GM12878 (cell line): Measurements from ENCODE around the gene ARHGEF11. TPM values are rescaled to one million over a fixed set of nuclear protein-coding genes. Genes with fewer than 3 reads are reported as not detected.

ENCODE experiments used
- ATAC-seq: fragments of 200-7000 bp; cut with Tn5 transposase; 3 replicates; pipeline ENCODE4 v1.9.1; 2020; ENCODE audit warnings: mild to moderate bottlenecking, moderate library complexity
- BruUV-seq: library from RNA; stranded (reverse); fragments of 400-500 nt; replicated peaks from 2 replicates; lab custom pipeline; 2021; lab: Mats Ljungman, UMichigan
- CTCF ChIA-PET: fragments of 300-600 bp; sonication (Branson Sonifier 250); formaldehyde crosslinking; extraction: SDS; loops from one replicate; lab custom pipeline; 2021; ENCODE audit warnings: inconsistent platforms; lab: Yijun Ruan, JAX
- POLR2A ChIA-PET: fragments of 350-600 bp; formaldehyde crosslinking; extraction: SDS; loops from one replicate; lab custom pipeline; 2021; ENCODE audit warnings: inconsistent platforms; lab: Charles Lee
- RAD21 ChIA-PET: fragments of 300-600 bp; sonication (Branson Sonifier 250); formaldehyde crosslinking; loops from one replicate; lab custom pipeline; 2023; ENCODE audit warnings: antibody characterized with exemption; ENCODE audit not compliant: unreplicated experiment; lab: Charles Lee
- SMC1A ChIA-PET: fragments of 300-600 bp; sonication (Branson Sonifier 250); formaldehyde crosslinking; loops from one replicate; lab custom pipeline; 2023; ENCODE audit not compliant: unreplicated experiment, uncharacterized antibody; lab: Charles Lee
- DNase-seq: peaks from one replicate; pipeline ENCODE4 v3.0.0-alpha.2; 2011; ENCODE audit warnings: low read depth, low spot score
- FAIRE-seq: peaks from 3 replicates; lab custom pipeline; 2011; peaks lifted over from hg19 to GRCh38; lab: Jason Lieb, UNC
- H2AFZ ChIP-seq: 2 replicates; pipeline ENCODE4 v1.6.0; 2011; ENCODE audit warnings: low read depth, low read length, control low read depth; ENCODE audit not compliant: control insufficient read depth
- H3K27ac ChIP-seq: 2 replicates; pipeline ENCODE4 v1.5.1; 2011; ENCODE audit warnings: control low read depth; ENCODE audit not compliant: control insufficient read depth, insufficient read depth
- H3K27me3 ChIP-seq, 2 experiments: replicated peaks in 1 of 2; 2 replicates each; pipeline versions ENCODE4 v1.6.0 to v1.6.1; 2011; ENCODE audit warnings: low read length in 1 of 2; ENCODE audit not compliant: control insufficient read depth in 2 of 2, insufficient read depth in 2 of 2
- H3K36me3 ChIP-seq, 2 experiments: 2 replicates each; pipeline ENCODE4 v1.5.1; 2011; ENCODE audit warnings: low read length in 1 of 2; ENCODE audit not compliant: control insufficient read depth in 2 of 2, insufficient read depth in 2 of 2
- H3K4me1 ChIP-seq: 2 replicates; pipeline ENCODE4 v1.6.1; 2011; ENCODE audit warnings: mild to moderate bottlenecking, low read length, moderate library complexity, mixed read lengths; ENCODE audit not compliant: control insufficient read depth, insufficient read depth
- H3K4me2 ChIP-seq: 2 replicates; pipeline ENCODE4 v1.6.0; 2011; ENCODE audit warnings: control low read depth; ENCODE audit not compliant: control insufficient read depth, insufficient read depth
- H3K4me3 ChIP-seq: fragments of 200-600 bp; sonication (generic); 2 replicates; pipeline ENCODE4 v1.5.1; 2016
- H3K79me2 ChIP-seq: 2 replicates; pipeline ENCODE4 v1.6.0; 2011; ENCODE audit warnings: low read length; ENCODE audit not compliant: control insufficient read depth, insufficient read depth
- H3K9ac ChIP-seq: 2 replicates; pipeline ENCODE4 v1.8.0; 2011; ENCODE audit warnings: low read length, control low read depth, mixed read lengths; ENCODE audit not compliant: control insufficient read depth, insufficient read depth
- H3K9me3 ChIP-seq: replicated peaks from 3 replicates; pipeline ENCODE4 v1.5.1; 2011; ENCODE audit warnings: mild to moderate bottlenecking, low read length; ENCODE audit not compliant: control insufficient read depth, insufficient read depth
- H4K20me1 ChIP-seq: 2 replicates; pipeline ENCODE4 v1.6.0; 2011; ENCODE audit not compliant: control insufficient read depth, insufficient read depth
- ELK1 ChIP-seq: IDR thresholded peaks from 2 replicates; pipeline ENCODE4 v1.6.1; 2012; ENCODE audit warnings: low read depth, low read length, improper control_type of control experiment
- EP300 ChIP-seq, 2 experiments: fragments of 150-350 bp in 1 of 2; IDR thresholded peaks; 2 replicates each; pipeline ENCODE4 v1.6.1; 2011 to 2012; ENCODE audit warnings: low read depth in 2 of 2, low read length in 2 of 2, borderline replicate concordance in 1 of 2, improper control_type of control experiment in 1 of 2, inconsistent platforms in 1 of 2; ENCODE audit not compliant: control insufficient read depth in 1 of 2
- JUND ChIP-seq: IDR thresholded peaks from 2 replicates; pipeline ENCODE4 v1.6.1; 2012; ENCODE audit warnings: low read depth, mild to moderate bottlenecking, low read length, improper control_type of control experiment, moderate library complexity
- NFIC ChIP-seq: IDR thresholded peaks from 2 replicates; pipeline ENCODE4 v1.6.1; 2012; ENCODE audit warnings: low read depth, mild to moderate bottlenecking, inconsistent platforms, low read length, moderate library complexity
- STAT1 ChIP-seq: fragments of 450-650 bp; conservative IDR thresholded peaks from 2 replicates; pipeline ENCODE4 v1.6.1; 2014; ENCODE audit warnings: antibody characterized with exemption, mild to moderate bottlenecking
- ZBTB11 ChIP-seq: fragments of 450-650 bp; formaldehyde crosslinking; IDR thresholded peaks from 2 replicates; pipeline ENCODE4 v1.5.0; 2022; ENCODE audit warnings: mild to moderate bottlenecking, missing genetic modification characterization
- ZBTB40 ChIP-seq: fragments of 450-650 bp; IDR thresholded peaks from 2 replicates; pipeline ENCODE4 v1.6.1; 2016; ENCODE audit warnings: mild to moderate bottlenecking, moderate library complexity, borderline replicate concordance
- WGBS: methylation state at CpG from one replicate; pipeline ENCODE4 v1.1.6; 2016; ENCODE audit warnings: low lambda C conversion rate; ENCODE audit not compliant: insufficient replicate concordance, insufficient coverage; ENCODE audit errors: missing lambda C conversion rate; 5-methylcytosine and 5-hydroxymethylcytosine counted together
- in situ Hi-C: fragments of 300-500 bp; cut with MboI; formaldehyde crosslinking; loops from 9 replicates; pipeline ENCODE4 v1.14.3; 2018; ENCODE audit warnings: mixed read lengths
- intact Hi-C: fragments of 100-400 bp; cut with micrococcal nuclease; formaldehyde crosslinking; loops from one replicate; pipeline ENCODE4 v1.14.2; 2022; ENCODE audit not compliant: unreplicated experiment
- polyA plus RNA-seq, 11 experiments: library from polyadenylated mRNA; depleted of rRNA in 4 of 11; unstranded in 6 of 11; stranded (reverse) in 5 of 11; fragments of >200 nt; fragmentation: Nextera tagmentation in 4 of 11; fragmentation: Illumina TruSeq in 1 of 11; extraction: Ambion mirVana in 4 of 11; extraction: Trizol in 1 of 11; gene quantifications; 1 replicate in 1 of 11; 2 replicates in 10 of 11; pipeline versions ENCODE4 v1.2.1 to v1.2.3, GENCODE V29; 2011 to 2016; ENCODE audit warnings: inconsistent platforms in 2 of 11, missing spikeins in 2 of 11, low read depth in 1 of 11
- total RNA-seq, 4 experiments: library from RNA; depleted of rRNA in 3 of 4; stranded (reverse); fragments of >200 nt in 3 of 4; fragmentation: Illumina TruSeq in 1 of 4; extraction: Trizol in 1 of 4; gene quantifications; 2 replicates each; pipeline versions ENCODE4 v1.2.1 to v1.2.3, GENCODE V29; 2013 to 2021

Gene ARHGEF11
- total and polyA plus RNA-seq, 10 of the 15 experiments (the other 5 are each of a cell fraction or from before 2014, with no cell fraction given), result 0.05 to 12.7 (median 1.8) TPM

DNA sequence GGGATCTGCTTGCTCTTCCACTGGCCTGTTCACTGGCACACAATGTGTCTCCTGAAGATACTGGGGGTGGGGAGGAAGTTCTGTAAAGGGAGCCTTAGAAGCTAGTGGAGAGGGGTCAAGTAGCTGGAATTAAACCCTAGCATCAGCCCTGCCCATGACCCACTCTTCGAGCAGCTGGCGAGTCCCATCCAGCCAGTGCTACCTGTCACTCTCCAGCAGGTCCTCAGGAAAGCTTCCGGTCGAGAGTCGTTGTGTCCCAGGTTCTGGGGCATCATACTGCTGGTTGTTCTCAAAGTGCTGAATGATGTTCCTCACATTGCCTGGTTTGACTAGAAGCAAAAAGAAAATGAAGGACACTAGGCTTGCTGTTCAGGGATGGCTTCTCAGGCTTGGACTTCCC is 94.2 kb downstream of the ARHGEF11 start:
- Histone ChIP-seq H3K27ac (no peak overlapping the region), H3K79me2 (no peaks in the 10 kb centered on the region), H3K4me2 (no peak overlapping the region), H4K20me1 (no peaks in the 10 kb centered on the region), H3K27me3 (no peaks in the 10 kb centered on the region; a peak in 1 of 4 replicates), H3K36me3 (peaks cover 0 to 9% of the 10 kb centered on the region in 2 experiments; a peak in 3 of 4 replicates), H3K4me3 (no peak overlapping the region), H2AFZ (no peak overlapping the region), H3K9ac (no peak overlapping the region), H3K9me3 (no peaks in the 10 kb centered on the region), H3K4me1 (no peaks in the 10 kb centered on the region)
- FAIRE-seq (no peak), DNase-seq (no peak), ATAC-seq (no peak)
- CTCF ChIA-PET, result no interaction called here
- intact Hi-C loops, result no loop called here
- POLR2A ChIA-PET, result no interaction called here
- in situ Hi-C loops, result no loop called here
- RAD21 ChIA-PET, result no interaction called here
- BruUV-seq, result no TSS peak
- WGBS, result 88% methylated on average over 5 of the region's 5 CpGs
- SMC1A ChIA-PET, result interaction anchor here (0.7 kb wide), 1 partner anchor 148 kb away, joined by 3 read pairs; no protein-coding TSS in a partner anchor
- TF ChIP-seq EP300 (IDR thresholded peaks at IDR 0.05; ENCODE audit: borderline replicate concordance in 1 of 2, control insufficient read depth in 1 of 2, low read depth in 2 of 2, low read length in 2 of 2) (no peak), ZBTB11 (CRISPR knock-in tag) (no peak), JUND (no peak), NFIC (no peak), STAT1 (no peak), ELK1 (no peak), ZBTB40 (no peak)
- TF ChIP-seq, all 136 proteins: peak for 0
